HG03378 (cell line): ENCODE results near the gene UBL3.

ENCODE experiments used
- ATAC-seq: cut with Tn5 transposase; IDR thresholded peaks from one replicate; pipeline ENCODE4 v1.9.1; 2021; ENCODE audit warnings: mild to moderate bottlenecking, moderate library complexity; ENCODE audit not compliant: unreplicated experiment

The UBL3 gene

GRCh38 chr13:29716493-29716892, 133.9 kb downstream of the UBL3 start:
- no peak for ATAC-seq
